Peyer's patch (tissue), 4 donors: ENCODE results near the gene LSM10.

Experiments used
- POLR2A ChIP-seq, 2 donors: fragments of 450-650 bp; IDR thresholded peaks; one replicate each; pipeline ENCODE4 v1.5.1; 2017; ENCODE audit warnings: antibody characterized with exemption in 2 of 2, mild to moderate bottlenecking in 2 of 2, moderate library complexity in 2 of 2
- TF ChIP-seq, protein P1 (sequence below), 6 experiments: fragments of 450-650 bp in 4 of 6; fragments of 200-600 bp in 2 of 6; sonication (generic) in 1 of 6; IDR thresholded peaks; one replicate each; pipeline ENCODE4 v1.5.1; 2017 to 2019; ENCODE audit warnings: antibody characterized with exemption in 6 of 6, mild to moderate bottlenecking in 3 of 6, moderate library complexity in 1 of 6

DNA sequence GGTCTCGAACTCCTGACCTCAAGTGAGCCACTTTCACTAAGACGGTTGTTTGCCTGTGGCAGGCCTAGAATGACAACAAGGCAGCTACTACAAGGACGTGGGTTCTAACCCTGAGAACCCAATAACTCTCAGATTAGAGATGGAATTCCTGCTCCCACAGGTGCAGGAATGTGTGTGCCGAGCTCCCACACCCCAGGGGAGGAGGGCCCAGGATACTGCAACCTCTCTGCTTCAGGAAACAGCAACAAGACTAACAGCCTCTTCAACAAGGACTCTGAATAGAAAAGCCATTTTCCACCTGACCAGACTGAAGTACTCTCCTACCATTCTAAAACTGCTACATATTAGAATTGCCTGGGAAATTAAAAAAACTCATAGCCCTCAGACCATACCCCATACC, 4.9 kb downstream of the LSM10 start:
- TF ChIP-seq, protein P1, sequence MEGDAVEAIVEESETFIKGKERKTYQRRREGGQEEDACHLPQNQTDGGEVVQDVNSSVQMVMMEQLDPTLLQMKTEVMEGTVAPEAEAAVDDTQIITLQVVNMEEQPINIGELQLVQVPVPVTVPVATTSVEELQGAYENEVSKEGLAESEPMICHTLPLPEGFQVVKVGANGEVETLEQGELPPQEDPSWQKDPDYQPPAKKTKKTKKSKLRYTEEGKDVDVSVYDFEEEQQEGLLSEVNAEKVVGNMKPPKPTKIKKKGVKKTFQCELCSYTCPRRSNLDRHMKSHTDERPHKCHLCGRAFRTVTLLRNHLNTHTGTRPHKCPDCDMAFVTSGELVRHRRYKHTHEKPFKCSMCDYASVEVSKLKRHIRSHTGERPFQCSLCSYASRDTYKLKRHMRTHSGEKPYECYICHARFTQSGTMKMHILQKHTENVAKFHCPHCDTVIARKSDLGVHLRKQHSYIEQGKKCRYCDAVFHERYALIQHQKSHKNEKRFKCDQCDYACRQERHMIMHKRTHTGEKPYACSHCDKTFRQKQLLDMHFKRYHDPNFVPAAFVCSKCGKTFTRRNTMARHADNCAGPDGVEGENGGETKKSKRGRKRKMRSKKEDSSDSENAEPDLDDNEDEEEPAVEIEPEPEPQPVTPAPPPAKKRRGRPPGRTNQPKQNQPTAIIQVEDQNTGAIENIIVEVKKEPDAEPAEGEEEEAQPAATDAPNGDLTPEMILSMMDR (IDR thresholded peaks at IDR 0.05), result no peak
- TF ChIP-seq POLR2A (IDR thresholded peaks at IDR 0.05), result no peak
